ENCODE results near the gene SVOP.

SVOP gene

DNA sequence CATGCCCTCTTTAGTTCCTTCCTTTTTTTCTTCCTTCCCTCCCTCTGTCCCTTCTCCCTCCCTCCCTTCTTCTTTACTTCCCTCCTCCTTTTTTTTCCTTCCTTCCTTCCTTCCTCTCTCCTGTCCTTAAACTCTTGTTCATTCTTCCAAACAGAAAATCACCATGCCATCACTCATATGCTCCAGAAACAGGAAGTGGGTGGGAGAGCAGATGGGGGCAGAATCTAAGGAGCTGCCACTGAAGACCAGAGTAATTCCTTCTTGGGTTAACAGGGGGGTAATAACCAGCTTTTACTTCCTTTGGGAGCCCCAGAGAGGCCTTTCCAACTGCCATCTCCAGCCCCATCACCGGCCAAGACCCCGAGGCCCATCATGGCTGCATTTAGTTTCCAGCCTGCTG, 51.2 kb downstream of the SVOP start:
- no peak overlapping the region for H3K4me3 ChIP-seq (ENCODE audit: low read length in 2 of 2)

DNA sequence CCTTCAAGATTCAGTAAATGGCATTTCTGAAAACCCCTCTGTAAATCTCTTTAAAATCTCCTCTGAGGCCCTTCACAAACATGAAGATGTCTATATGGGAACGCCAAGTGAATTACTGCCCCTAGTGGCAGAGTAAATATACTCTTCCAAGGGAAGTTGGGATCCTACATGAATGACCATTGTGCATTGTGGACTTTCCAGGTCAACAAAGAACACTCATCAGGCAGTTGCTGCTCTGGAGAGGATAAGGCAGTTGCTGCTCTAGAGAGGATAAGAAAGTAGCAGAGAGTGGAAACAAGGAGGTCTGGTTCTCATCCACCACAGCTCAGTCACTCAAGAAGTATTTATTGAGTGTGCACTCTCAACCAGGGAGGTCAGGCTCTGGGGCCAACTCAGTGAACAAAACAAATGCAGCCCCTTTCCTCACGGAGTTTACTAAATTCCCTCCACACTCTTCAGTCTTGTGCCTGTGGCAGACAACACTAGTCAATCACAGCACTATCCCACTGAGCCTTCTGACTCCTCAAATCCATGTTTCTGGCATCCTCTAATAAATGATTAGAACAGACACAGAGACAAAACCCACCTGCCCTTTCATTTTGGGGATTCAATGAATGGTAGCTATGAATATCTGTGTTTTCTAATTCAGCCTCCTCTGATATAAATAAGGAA, 52.9 kb downstream of the SVOP start:
- H3K9me3 ChIP-seq (replicated peaks in 1 of 2; ENCODE audit: control insufficient read depth in 2 of 2, insufficient read depth in 1 of 2, low read depth in 1 of 2, low read length in 2 of 2): peaks cover 0 to 3% of the 10 kb centered on the region in 2 donors
- H2BK12ac ChIP-seq (ENCODE audit: low read length): no peak overlapping the region
- H3K4me1 ChIP-seq (ENCODE audit: control insufficient read depth in 2 of 2, insufficient read depth in 1 of 2, low read depth in 1 of 2, low read length in 2 of 2): peaks cover 4 to 6% of the 10 kb centered on the region in 2 donors
- no peak overlapping the region for H3K4me2 ChIP-seq (ENCODE audit: insufficient read depth, low read length, poor library complexity, severe bottlenecking)
- H3K14ac ChIP-seq (ENCODE audit: low read length): no peak overlapping the region
- H4K8ac ChIP-seq (ENCODE audit: low read depth, low read length): no peak overlapping the region
- no CpG with 5 or more reads among the region's 2 CpGs for WGBS, 2 donors (ENCODE audit: extremely low coverage in 2 of 2, insufficient read length in 2 of 2, insufficient replicate concordance in 1 of 2)
- H3K4me3 ChIP-seq (ENCODE audit: low read length in 2 of 2): no peak overlapping the region
- H3K27me3 ChIP-seq (ENCODE audit: control insufficient read depth in 3 of 3, insufficient read depth in 3 of 3, low read depth in 1 of 3, low read length in 3 of 3): no peaks in the 10 kb centered on the region
- H3K9ac ChIP-seq (ENCODE audit: low read depth, low read length, poor library complexity): no peak overlapping the region
- H3K18ac ChIP-seq (ENCODE audit: low read length): no peak overlapping the region
- no peak overlapping the region for H3K27ac ChIP-seq (replicated peaks; ENCODE audit: low read length)
- no peak overlapping the region for H2AFZ ChIP-seq (ENCODE audit: low read length)
- no peak overlapping the region for H2BK120ac ChIP-seq (ENCODE audit: low read depth, low read length)
- H3K23ac ChIP-seq (ENCODE audit: low read depth, low read length, poor library complexity): no peak overlapping the region
- H2BK5ac ChIP-seq (ENCODE audit: low read length): no peak overlapping the region
- H2AK5ac ChIP-seq (ENCODE audit: low read depth, low read length): no peak overlapping the region
- no peaks in the 10 kb centered on the region for H3K36me3 ChIP-seq (replicated peaks in 1 of 2; ENCODE audit: control insufficient read depth in 2 of 2, insufficient read depth in 2 of 2, low read length in 2 of 2)
- H2BK15ac ChIP-seq (ENCODE audit: low read length): no peak overlapping the region
- H4K91ac ChIP-seq (ENCODE audit: low read depth, low read length, poor library complexity): no peak overlapping the region
- no peak overlapping the region for H3K4ac ChIP-seq (ENCODE audit: low read length)
- H3K79me1 ChIP-seq (ENCODE audit: low read depth, low read length): no peaks in the 10 kb centered on the region
- DNase-seq (ENCODE audit: low spot score): no peak

More for the DNA sequence above, 51.2 kb downstream of the SVOP start:
- no peak overlapping the region for H3K14ac ChIP-seq (ENCODE audit: low read length)
- no peak overlapping the region for H3K4me2 ChIP-seq (ENCODE audit: insufficient read depth, low read length, poor library complexity, severe bottlenecking)
- peaks cover 4 to 6% of the 10 kb centered on the region in 2 donors for H3K4me1 ChIP-seq (ENCODE audit: control insufficient read depth in 2 of 2, insufficient read depth in 1 of 2, low read depth in 1 of 2, low read length in 2 of 2)
- no peak overlapping the region for H4K8ac ChIP-seq (ENCODE audit: low read depth, low read length)
- H3K23ac ChIP-seq (ENCODE audit: low read depth, low read length, poor library complexity): no peak overlapping the region
- WGBS, 2 donors (ENCODE audit: extremely low coverage in 2 of 2, insufficient read length in 2 of 2, insufficient replicate concordance in 1 of 2): no CpG with 5 or more reads among the region's 2 CpGs
- no peak overlapping the region for H3K4ac ChIP-seq (ENCODE audit: low read length)
- no peaks in the 10 kb centered on the region for H3K27me3 ChIP-seq (ENCODE audit: control insufficient read depth in 3 of 3, insufficient read depth in 3 of 3, low read depth in 1 of 3, low read length in 3 of 3)
- no peak overlapping the region for H2BK12ac ChIP-seq (ENCODE audit: low read length)
- no peak overlapping the region for H2BK120ac ChIP-seq (ENCODE audit: low read depth, low read length)
- H3K79me1 ChIP-seq (ENCODE audit: low read depth, low read length): no peaks in the 10 kb centered on the region
- no peak overlapping the region for H4K91ac ChIP-seq (ENCODE audit: low read depth, low read length, poor library complexity)
- no peaks in the 10 kb centered on the region for H3K36me3 ChIP-seq (replicated peaks in 1 of 2; ENCODE audit: control insufficient read depth in 2 of 2, insufficient read depth in 2 of 2, low read length in 2 of 2)
- no peak overlapping the region for H2AK5ac ChIP-seq (ENCODE audit: low read depth, low read length)
- no peak overlapping the region for H3K9ac ChIP-seq (ENCODE audit: low read depth, low read length, poor library complexity)
- no peak overlapping the region for H2BK15ac ChIP-seq (ENCODE audit: low read length)
- no peak overlapping the region for H3K18ac ChIP-seq (ENCODE audit: low read length)
- no peak overlapping the region for H2BK5ac ChIP-seq (ENCODE audit: low read length)
- peaks cover 0 to 3% of the 10 kb centered on the region in 2 donors for H3K9me3 ChIP-seq (replicated peaks in 1 of 2; ENCODE audit: control insufficient read depth in 2 of 2, insufficient read depth in 1 of 2, low read depth in 1 of 2, low read length in 2 of 2)
- DNase-seq (ENCODE audit: low spot score): no peak
- no peak overlapping the region for H2AFZ ChIP-seq (ENCODE audit: low read length)
- no peak overlapping the region for H3K27ac ChIP-seq (replicated peaks; ENCODE audit: low read length)

GRCh38 chr12:108966378-108967151, 54.3 kb downstream of the SVOP start:
- Histone ChIP-seq H3K36me3 (replicated peaks in 1 of 2; ENCODE audit: control insufficient read depth in 2 of 2, insufficient read depth in 2 of 2, low read length in 2 of 2) (no peaks in the 10 kb centered on the region), H3K23ac (ENCODE audit: low read depth, low read length, poor library complexity) (no peak overlapping the region), H2BK15ac (ENCODE audit: low read length) (no peak overlapping the region), H3K9me3 (replicated peaks in 1 of 2; ENCODE audit: control insufficient read depth in 2 of 2, insufficient read depth in 1 of 2, low read depth in 1 of 2, low read length in 2 of 2) (peaks cover 0 to 3% of the 10 kb centered on the region in 2 donors), H2AK5ac (ENCODE audit: low read depth, low read length) (no peak overlapping the region), H3K14ac (ENCODE audit: low read length) (no peak overlapping the region), H3K9ac (ENCODE audit: low read depth, low read length, poor library complexity) (no peak overlapping the region), H3K27me3 (ENCODE audit: control insufficient read depth in 3 of 3, insufficient read depth in 3 of 3, low read depth in 1 of 3, low read length in 3 of 3) (no peaks in the 10 kb centered on the region), H2BK12ac (ENCODE audit: low read length) (no peak overlapping the region), H3K79me1 (ENCODE audit: low read depth, low read length) (no peaks in the 10 kb centered on the region), H3K4me1 (ENCODE audit: control insufficient read depth in 2 of 2, insufficient read depth in 1 of 2, low read depth in 1 of 2, low read length in 2 of 2) (peaks cover 0 to 2% of the 10 kb centered on the region in 2 donors), H2BK5ac (ENCODE audit: low read length) (no peak overlapping the region), H3K4ac (ENCODE audit: low read length) (no peak overlapping the region), H3K18ac (ENCODE audit: low read length) (no peak overlapping the region), H3K4me3 (ENCODE audit: low read length in 2 of 2) (no peak overlapping the region), H2AFZ (ENCODE audit: low read length) (no peak overlapping the region), H4K8ac (ENCODE audit: low read depth, low read length) (no peak overlapping the region), H3K4me2 (ENCODE audit: insufficient read depth, low read length, poor library complexity, severe bottlenecking) (no peak overlapping the region), H3K27ac (replicated peaks; ENCODE audit: low read length) (no peak overlapping the region), H2BK120ac (ENCODE audit: low read depth, low read length) (no peak overlapping the region), H4K91ac (ENCODE audit: low read depth, low read length, poor library complexity) (no peak overlapping the region)
- no peak for DNase-seq (ENCODE audit: low spot score)
- WGBS, 2 donors (ENCODE audit: extremely low coverage in 2 of 2, insufficient read length in 2 of 2, insufficient replicate concordance in 1 of 2): no CpG with 5 or more reads among the region's 9 CpGs

- no peak overlapping the region for H2BK5ac ChIP-seq (ENCODE audit: low read length)
- H3K27ac ChIP-seq (replicated peaks; ENCODE audit: low read length): no peak overlapping the region
- no peak overlapping the region for H4K8ac ChIP-seq (ENCODE audit: low read depth, low read length)
- no peak overlapping the region for H3K18ac ChIP-seq (ENCODE audit: low read length)
- H3K23ac ChIP-seq (ENCODE audit: low read depth, low read length, poor library complexity): no peak overlapping the region
- peaks cover 0 to 3% of the 10 kb centered on the region in 2 donors for H3K9me3 ChIP-seq (replicated peaks in 1 of 2; ENCODE audit: control insufficient read depth in 2 of 2, insufficient read depth in 1 of 2, low read depth in 1 of 2, low read length in 2 of 2)
- H3K4me2 ChIP-seq (ENCODE audit: insufficient read depth, low read length, poor library complexity, severe bottlenecking): no peak overlapping the region
- no peak overlapping the region for H3K4ac ChIP-seq (ENCODE audit: low read length)
- H2BK12ac ChIP-seq (ENCODE audit: low read length): no peak overlapping the region
- no CpG with 5 or more reads among the region's 1 CpG for WGBS, 2 donors (ENCODE audit: extremely low coverage in 2 of 2, insufficient read length in 2 of 2, insufficient replicate concordance in 1 of 2)
- H3K14ac ChIP-seq (ENCODE audit: low read length): no peak overlapping the region
- no peak overlapping the region for H2AK5ac ChIP-seq (ENCODE audit: low read depth, low read length)
- H2BK15ac ChIP-seq (ENCODE audit: low read length): no peak overlapping the region
- DNase-seq (ENCODE audit: low spot score): no peak
- no peak overlapping the region for H4K91ac ChIP-seq (ENCODE audit: low read depth, low read length, poor library complexity)
- H3K9ac ChIP-seq (ENCODE audit: low read depth, low read length, poor library complexity): no peak overlapping the region
- peaks cover 0 to 3% (median 0%) of the 10 kb centered on the region in 3 experiments for H3K27me3 ChIP-seq (ENCODE audit: control insufficient read depth in 3 of 3, insufficient read depth in 3 of 3, low read depth in 1 of 3, low read length in 3 of 3)
- H3K4me3 ChIP-seq (ENCODE audit: low read length in 2 of 2): no peak overlapping the region
- no peak overlapping the region for H2BK120ac ChIP-seq (ENCODE audit: low read depth, low read length)
- H3K79me1 ChIP-seq (ENCODE audit: low read depth, low read length): no peaks in the 10 kb centered on the region
- no peaks in the 10 kb centered on the region for H3K36me3 ChIP-seq (replicated peaks in 1 of 2; ENCODE audit: control insufficient read depth in 2 of 2, insufficient read depth in 2 of 2, low read length in 2 of 2)
- peaks cover 0 to 2% of the 10 kb centered on the region in 2 donors for H3K4me1 ChIP-seq (ENCODE audit: control insufficient read depth in 2 of 2, insufficient read depth in 1 of 2, low read depth in 1 of 2, low read length in 2 of 2)
- no peak overlapping the region for H2AFZ ChIP-seq (ENCODE audit: low read length)
These were observed 55.0 kb downstream of the SVOP start for GRCh38 chr12:108965886-108966285.

Measured in neuronal stem cell (in vitro differentiated cells).